IMR-90 (cell line): ENCODE measurements around the gene ETV6. TPM values are rescaled to one million over a fixed set of nuclear protein-coding genes. Genes with fewer than 3 reads are reported as not detected.

Source experiments
- ATAC-seq: fragments of 200-7000 bp; cut with Tn5 transposase; 2 replicates; pipeline ENCODE4 v1.9.1; 2020; ENCODE audit warnings: low read depth, mild to moderate bottlenecking, moderate library complexity
- BruUV-seq: library from RNA; stranded (reverse); fragments of 400-500 nt; replicated peaks from 2 replicates; lab custom pipeline; 2021; lab: Mats Ljungman, UMichigan
- CTCF ChIA-PET: fragments of 300-600 bp; formaldehyde crosslinking; extraction: SDS; loops from one replicate; lab custom pipeline; 2021; ENCODE audit warnings: antibody characterized with exemption; lab: Yijun Ruan, JAX
- POLR2A ChIA-PET: fragments of 300-600 bp; sonication (Branson Sonifier 250); formaldehyde crosslinking; loops from one replicate; lab custom pipeline; 2022; ENCODE audit warnings: antibody characterized with exemption; ENCODE audit not compliant: unreplicated experiment; lab: Charles Lee
- DNase-seq: peaks from one replicate; pipeline ENCODE4 v3.0.0; 2013
- H2AFZ ChIP-seq: replicated peaks from 2 replicates; pipeline ENCODE3; 2013; ENCODE audit warnings: low read length, mild to moderate bottlenecking; ENCODE audit not compliant: poor library complexity
- H2AK5ac ChIP-seq: 2 replicates; pipeline ENCODE4 v1.6.1; 2013; ENCODE audit warnings: low read depth, low read length, inconsistent platforms
- H2AK9ac ChIP-seq: replicated peaks from 2 replicates; pipeline ENCODE3; 2013; ENCODE audit warnings: mild to moderate bottlenecking, low read depth, low read length, moderate library complexity; ENCODE audit not compliant: poor library complexity
- H2BK120ac ChIP-seq: 2 replicates; pipeline ENCODE4 v1.6.1; 2013; ENCODE audit warnings: low read depth, low read length, inconsistent platforms
- H2BK15ac ChIP-seq: 3 replicates; pipeline ENCODE4 v1.6.1; 2013; ENCODE audit warnings: low read depth, low read length, inconsistent platforms
- H2BK20ac ChIP-seq: 2 replicates; pipeline ENCODE4 v1.6.1; 2013; ENCODE audit warnings: low read depth, mild to moderate bottlenecking, inconsistent platforms, low read length, moderate library complexity
- H2BK5ac ChIP-seq: 2 replicates; pipeline ENCODE4 v1.6.1; 2013; ENCODE audit warnings: mild to moderate bottlenecking, low read depth, low read length, inconsistent platforms; ENCODE audit not compliant: poor library complexity, severe bottlenecking
- H3K14ac ChIP-seq: replicated peaks from 2 replicates; pipeline ENCODE4 v1.6.1; 2013; ENCODE audit warnings: low read depth, low read length, inconsistent platforms
- H3K18ac ChIP-seq: 2 replicates; pipeline ENCODE4 v1.6.1; 2013; ENCODE audit warnings: low read depth, low read length, control low read depth
- H3K23ac ChIP-seq: 2 replicates; pipeline ENCODE4 v1.6.1; 2013; ENCODE audit warnings: low read depth, low read length, inconsistent platforms
- H3K27ac ChIP-seq: 2 replicates; pipeline ENCODE4 v1.5.1; 2013; ENCODE audit warnings: mild to moderate bottlenecking, control low read depth, low read length; ENCODE audit not compliant: insufficient read depth
- H3K27me3 ChIP-seq: 2 replicates; pipeline ENCODE4 v1.6.1; 2013; ENCODE audit warnings: low read length; ENCODE audit not compliant: control insufficient read depth, insufficient read depth
- H3K36me3 ChIP-seq: 2 replicates; pipeline ENCODE4 v1.6.1; 2013; ENCODE audit warnings: low read length, mixed read lengths; ENCODE audit not compliant: control insufficient read depth, insufficient read depth
- H3K4ac ChIP-seq: 2 replicates; pipeline ENCODE4 v1.6.1; 2013; ENCODE audit warnings: low read depth, low read length, inconsistent platforms
- H3K4me1 ChIP-seq: 2 replicates; pipeline ENCODE4 v1.6.1; 2013; ENCODE audit warnings: low read length, mixed read lengths; ENCODE audit not compliant: control insufficient read depth, insufficient read depth
- H3K4me2 ChIP-seq: 2 replicates; pipeline ENCODE4 v1.6.1; 2013; ENCODE audit warnings: low read depth, mild to moderate bottlenecking, control low read depth, low read length, moderate library complexity
- H3K4me3 ChIP-seq: 2 replicates; pipeline ENCODE4 v1.5.1; 2013; ENCODE audit warnings: low read depth, mild to moderate bottlenecking, control low read depth, low read length, moderate library complexity; ENCODE audit not compliant: insufficient read depth
- H3K56ac ChIP-seq: 2 replicates; pipeline ENCODE4 v1.6.1; 2013; ENCODE audit warnings: low read length, inconsistent platforms; ENCODE audit not compliant: insufficient read depth; ENCODE audit errors: extremely low read depth
- H3K79me1 ChIP-seq, 2 experiments: 2 replicates each; pipeline ENCODE4 v1.6.1; 2013; ENCODE audit warnings: low read length in 2 of 2, inconsistent platforms in 1 of 2, low read depth in 1 of 2
- H3K9ac ChIP-seq: 2 replicates; pipeline ENCODE4 v1.6.1; 2013; ENCODE audit warnings: low read depth, low read length, control low read depth
- H3K9me1 ChIP-seq: 2 replicates; pipeline ENCODE4 v1.6.1; 2013; ENCODE audit warnings: low read length, inconsistent platforms; ENCODE audit not compliant: insufficient read depth
- H3K9me3 ChIP-seq: 2 replicates; pipeline ENCODE4 v1.6.1; 2013; ENCODE audit warnings: low read length; ENCODE audit not compliant: control insufficient read depth, insufficient read depth
- H4K20me1 ChIP-seq: 2 replicates; pipeline ENCODE4 v1.6.1; 2013; ENCODE audit warnings: low read length, inconsistent platforms; ENCODE audit not compliant: insufficient read depth
- H4K5ac ChIP-seq: 2 replicates; pipeline ENCODE4 v1.6.1; 2013; ENCODE audit warnings: mild to moderate bottlenecking, low read depth, low read length, control low read depth
- H4K8ac ChIP-seq, 2 experiments: 2 replicates each; pipeline ENCODE4 v1.6.1; 2013; ENCODE audit warnings: low read depth in 2 of 2, low read length in 2 of 2, control low read depth in 1 of 2, inconsistent platforms in 1 of 2
- H4K91ac ChIP-seq: 2 replicates; pipeline ENCODE4 v1.6.1; 2013; ENCODE audit warnings: low read depth, low read length, inconsistent platforms; ENCODE audit not compliant: insufficient read depth
- WGBS, 2 experiments: methylation state at CpG; one replicate each; pipeline versions ENCODE4 v1.1.5 to v1.1.7; 2013; ENCODE audit warnings: missing lambda C conversion rate in 2 of 2; ENCODE audit not compliant: insufficient read length in 1 of 2; ENCODE audit errors: extremely low coverage in 2 of 2; 5-methylcytosine and 5-hydroxymethylcytosine counted together
- dilution Hi-C: fragments of 300-500 bp; cut with HindIII; formaldehyde crosslinking; loops from one replicate; pipeline ENCODE4 v1.14.3; 2018; ENCODE audit warnings: low sequenced_read_pairs; ENCODE audit not compliant: unreplicated experiment
- in situ Hi-C: fragments of 300-500 bp; cut with MboI; formaldehyde crosslinking; loops from 3 replicates; pipeline ENCODE4 v1.14.3; 2019; ENCODE audit warnings: low sequenced_read_pairs, inconsistent platforms, mixed read lengths
- intact Hi-C: fragments of 100-400 bp; cut with micrococcal nuclease; formaldehyde crosslinking; loops from 2 replicates; pipeline ENCODE4 v1.10.0; 2022
- polyA plus RNA-seq, 3 experiments: library from polyadenylated mRNA; depleted of rRNA; stranded (reverse); fragments of >200 nt; gene quantifications; 2 replicates each; pipeline ENCODE4 v1.2.3, GENCODE V29; 2012; ENCODE audit warnings: low replicate concordance in 1 of 3
- total RNA-seq: library from RNA; depleted of rRNA; stranded (reverse); fragments of >200 nt; gene quantifications from 2 replicates; pipeline ENCODE4 v1.2.3, GENCODE V29; 2012
- TF ChIP-seq, protein P1 (sequence below): conservative IDR thresholded peaks from 2 replicates; pipeline ENCODE4 v1.5.1; 2012; ENCODE audit warnings: mild to moderate bottlenecking, low read depth, low read length, improper control_type of control experiment

ETV6 gene
- total and polyA plus RNA-seq, 2 of the 4 experiments (the other 2 are of a cell fraction), result 8.4 to 9.9 TPM

DNA sequence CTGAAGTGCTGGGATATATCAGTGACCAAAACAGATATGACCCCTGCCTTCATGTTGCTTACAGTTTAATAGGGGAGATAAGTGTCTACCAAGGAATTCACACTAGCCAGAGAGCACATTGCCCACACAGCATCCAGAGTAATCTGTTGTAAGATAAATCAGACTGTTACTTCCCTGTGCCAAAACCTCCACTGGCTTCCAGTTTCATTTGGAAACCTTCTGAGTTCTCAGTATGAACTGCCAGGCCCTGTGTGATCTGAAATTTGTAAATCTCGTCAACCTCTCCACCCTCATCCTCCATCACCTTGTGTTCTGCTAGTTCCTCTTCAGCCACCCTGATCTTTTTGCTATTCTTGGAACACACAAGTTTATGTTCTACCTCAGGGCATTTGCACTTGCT, 154.7 kb downstream of the ETV6 start:
- CTCF ChIA-PET, result no interaction called here
- dilution Hi-C loops, result no loop called here

More for the DNA sequence above, 154.7 kb downstream of the ETV6 start:
- H3K18ac ChIP-seq, result no peak overlapping the region
- H3K4me3 ChIP-seq, result no peak overlapping the region
- no peaks in the 10 kb centered on the region for H3K9me3 ChIP-seq
- H3K27ac ChIP-seq, result no peak overlapping the region
- H2BK20ac ChIP-seq, result no peak overlapping the region
- intact Hi-C loops, result no loop called here
- H3K27me3 ChIP-seq, result no peaks in the 10 kb centered on the region
- no CpG with 5 or more reads among the region's 1 CpG for WGBS, 2 experiments
- TF ChIP-seq, protein P1, sequence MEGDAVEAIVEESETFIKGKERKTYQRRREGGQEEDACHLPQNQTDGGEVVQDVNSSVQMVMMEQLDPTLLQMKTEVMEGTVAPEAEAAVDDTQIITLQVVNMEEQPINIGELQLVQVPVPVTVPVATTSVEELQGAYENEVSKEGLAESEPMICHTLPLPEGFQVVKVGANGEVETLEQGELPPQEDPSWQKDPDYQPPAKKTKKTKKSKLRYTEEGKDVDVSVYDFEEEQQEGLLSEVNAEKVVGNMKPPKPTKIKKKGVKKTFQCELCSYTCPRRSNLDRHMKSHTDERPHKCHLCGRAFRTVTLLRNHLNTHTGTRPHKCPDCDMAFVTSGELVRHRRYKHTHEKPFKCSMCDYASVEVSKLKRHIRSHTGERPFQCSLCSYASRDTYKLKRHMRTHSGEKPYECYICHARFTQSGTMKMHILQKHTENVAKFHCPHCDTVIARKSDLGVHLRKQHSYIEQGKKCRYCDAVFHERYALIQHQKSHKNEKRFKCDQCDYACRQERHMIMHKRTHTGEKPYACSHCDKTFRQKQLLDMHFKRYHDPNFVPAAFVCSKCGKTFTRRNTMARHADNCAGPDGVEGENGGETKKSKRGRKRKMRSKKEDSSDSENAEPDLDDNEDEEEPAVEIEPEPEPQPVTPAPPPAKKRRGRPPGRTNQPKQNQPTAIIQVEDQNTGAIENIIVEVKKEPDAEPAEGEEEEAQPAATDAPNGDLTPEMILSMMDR, result no peak
- H3K36me3 ChIP-seq, result peaks cover 1% of the 10 kb centered on the region
- H2BK120ac ChIP-seq, result no peak overlapping the region
- no peak for ATAC-seq
- in situ Hi-C loops, result no loop called here
- no peak overlapping the region for H3K23ac ChIP-seq
- no peak overlapping the region for H3K4ac ChIP-seq
- no TSS peak for BruUV-seq
- H4K20me1 ChIP-seq, result peaks cover 3% of the 10 kb centered on the region; the same call in 1 of the 2 replicates
- H2BK15ac ChIP-seq, result 0 out of 3 replicates have a peak overlapping the region, but pooled peaks have one; percentile 44
- peaks cover 2% of the 10 kb centered on the region for H3K4me1 ChIP-seq
- no peak overlapping the region for H3K4me2 ChIP-seq
- H3K79me1 ChIP-seq, result peaks cover 28 to 57% of the 10 kb centered on the region in 2 experiments
- no peak overlapping the region for H2BK5ac ChIP-seq
- no peak overlapping the region for H3K56ac ChIP-seq
- no peak overlapping the region for H4K91ac ChIP-seq
- no peak overlapping the region for H2AFZ ChIP-seq
- H2AK9ac ChIP-seq, result no peak overlapping the region
- H3K9ac ChIP-seq, result no peak overlapping the region
- H3K14ac ChIP-seq, result no peak overlapping the region
- H2AK5ac ChIP-seq, result no peak overlapping the region
- H3K9me1 ChIP-seq, result peaks cover 8% of the 10 kb centered on the region
- POLR2A ChIA-PET, result interaction anchor here (0.5 kb wide), 1 partner anchor 1306 kb away, joined by 4 read pairs; no protein-coding TSS in a partner anchor
- DNase-seq, result no peak
- H4K5ac ChIP-seq, result no peak overlapping the region
- H4K8ac ChIP-seq, result peak overlapping the region in 1 of 2 experiments; percentile 44; a peak in 1 of 4 replicates
